Activated CD4-positive, alpha-beta T cell treated with anti-CD3 and anti-CD28 coated beads, Interleukin-10, Interleukin-2, amounts not matched to agents 100 ng/mL and 50 ng/mL, durations not matched to agents 16 hours and 8 hours (primary cell): ENCODE data around the gene KCNMA1.
"Not testable (repeated sequence)": the region's sequence is repeated elsewhere in the genome, so short reads cannot be mapped to it uniquely, and the experiment has no call there.

Experiments used
- DNase-seq: peaks from one replicate; pipeline ENCODE4 v3.0.0-alpha.2; 2020

Gene KCNMA1

GRCh38 chr10:77602913-77603533, 34.6 kb downstream of the KCNMA1 start:
- no peak for DNase-seq

DNA sequence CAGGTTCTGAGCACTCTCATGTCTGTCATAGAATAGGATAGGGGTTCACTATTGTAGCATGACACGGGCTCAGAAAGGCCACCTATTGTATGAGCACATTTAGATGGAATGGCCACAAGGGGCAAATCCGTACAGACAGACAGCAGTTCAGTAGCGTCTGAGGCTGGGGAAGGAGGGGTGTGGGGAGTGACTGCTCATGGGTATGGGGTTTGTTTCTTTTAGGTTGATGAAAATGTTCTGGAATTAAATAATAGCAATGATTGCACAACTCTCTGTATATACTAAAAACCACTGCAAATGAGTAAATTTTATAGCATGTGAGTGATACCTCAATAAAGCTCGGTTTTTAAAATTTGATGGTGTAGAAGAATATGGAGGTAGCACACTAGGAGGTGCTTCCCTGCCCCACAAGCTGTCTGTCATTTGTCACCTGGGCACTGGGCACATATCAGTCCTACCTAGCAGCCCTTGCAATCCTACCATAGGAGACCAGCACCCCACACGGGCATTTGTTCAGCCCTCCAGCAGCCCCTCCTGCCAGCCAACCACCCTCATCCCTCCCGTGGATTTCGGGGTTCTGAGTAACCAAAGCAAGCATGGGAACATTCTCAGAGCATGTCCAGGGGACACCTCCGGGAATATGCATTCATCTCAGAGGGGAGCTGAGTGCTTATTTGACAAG, 35.2 kb downstream of the KCNMA1 start:
- DNase-seq, result no peak

GRCh38 chr10:77601488-77601887, 36.1 kb downstream of the KCNMA1 start:
- no peak for DNase-seq

- no peak for DNase-seq
Measured at GRCh38 chr10:77600640-77601039, 37.0 kb downstream of the KCNMA1 start.

- no peak for DNase-seq
Measured at GRCh38 chr10:77599651-77600050, 38.0 kb downstream of the KCNMA1 start.

DNA sequence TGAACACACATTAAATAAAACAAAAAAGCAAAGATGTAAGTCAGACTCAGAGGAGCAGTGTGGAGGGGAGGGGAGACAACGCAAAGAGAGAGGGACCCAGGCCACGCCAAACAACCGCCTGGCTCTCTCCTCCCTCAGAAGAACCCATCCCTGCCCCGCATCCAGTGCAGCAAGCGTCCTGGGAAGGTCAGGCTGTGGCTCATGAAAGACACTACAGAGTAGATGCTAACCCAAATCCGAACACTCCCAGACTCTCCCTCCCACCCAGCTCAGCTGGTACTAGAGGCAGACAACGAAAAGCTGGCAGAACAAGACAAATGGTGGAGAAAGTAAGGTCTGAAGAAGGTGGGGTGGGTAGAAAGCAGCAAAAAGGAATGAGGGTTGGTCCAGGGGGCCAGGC, 39.0 kb downstream of the KCNMA1 start:
- DNase-seq, result no peak

GRCh38 chr10:77597560-77597959, 40.0 kb downstream of the KCNMA1 start:
- no peak for DNase-seq

- no peak for DNase-seq
Measured at GRCh38 chr10:77594471-77594783, 43.2 kb downstream of the KCNMA1 start.

GRCh38 chr10:77593771-77594470, 43.7 kb downstream of the KCNMA1 start:
- DNase-seq, result no peak

DNA sequence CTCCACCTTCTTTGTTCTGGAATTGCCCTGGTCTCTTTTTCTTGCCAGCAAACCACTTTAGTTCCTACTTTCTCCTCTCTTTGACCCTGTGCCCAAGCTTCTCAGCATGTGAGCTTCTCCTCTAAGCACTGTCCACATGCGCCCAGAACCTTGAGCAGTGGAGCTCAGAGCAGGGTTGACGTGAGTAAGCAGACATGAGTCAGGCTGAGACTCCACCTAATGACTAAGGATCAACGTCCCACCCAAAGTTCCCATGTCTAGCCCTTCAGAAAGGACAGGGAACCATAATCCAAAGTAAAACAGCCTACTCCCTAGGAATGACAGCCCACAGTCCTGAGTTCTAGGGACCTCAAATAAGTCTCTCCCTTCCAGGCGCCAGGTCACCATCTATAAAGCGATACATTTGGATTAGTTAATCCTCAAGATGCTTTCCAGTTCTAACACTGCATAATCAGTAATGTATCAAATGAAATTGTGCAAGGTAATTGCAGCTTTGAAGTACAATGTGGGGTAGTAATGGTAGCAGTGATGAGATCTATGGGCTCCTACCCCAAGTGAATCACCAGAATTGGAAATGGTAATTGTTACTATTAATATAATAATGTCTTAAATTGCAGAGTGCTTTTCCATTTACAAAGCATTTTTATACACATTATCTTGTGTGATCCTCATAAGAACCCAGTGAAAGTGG, 44.5 kb downstream of the KCNMA1 start:
- DNase-seq, result no peak

DNA sequence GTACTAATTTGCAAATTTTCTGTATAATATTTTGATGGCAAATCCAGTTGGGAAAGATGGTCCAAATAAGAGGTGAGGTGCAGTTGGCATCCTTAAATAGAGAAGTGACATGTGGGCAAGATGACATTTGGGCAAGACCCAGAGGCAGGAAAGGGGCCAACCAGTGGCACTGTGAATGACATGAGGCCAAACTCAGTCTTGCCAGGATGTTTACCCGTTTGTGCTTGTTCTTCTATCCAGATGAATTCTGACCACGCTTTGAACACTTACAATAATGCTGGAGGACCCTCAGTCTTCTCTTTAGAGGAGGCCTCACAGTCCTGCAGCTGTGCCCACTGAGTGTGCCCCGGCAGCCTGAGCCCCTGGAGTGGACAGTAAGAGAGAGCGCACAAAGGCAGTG, 45.1 kb downstream of the KCNMA1 start:
- no peak for DNase-seq

GRCh38 chr10:77591238-77591880, 46.2 kb downstream of the KCNMA1 start:
- no peak for DNase-seq

DNA sequence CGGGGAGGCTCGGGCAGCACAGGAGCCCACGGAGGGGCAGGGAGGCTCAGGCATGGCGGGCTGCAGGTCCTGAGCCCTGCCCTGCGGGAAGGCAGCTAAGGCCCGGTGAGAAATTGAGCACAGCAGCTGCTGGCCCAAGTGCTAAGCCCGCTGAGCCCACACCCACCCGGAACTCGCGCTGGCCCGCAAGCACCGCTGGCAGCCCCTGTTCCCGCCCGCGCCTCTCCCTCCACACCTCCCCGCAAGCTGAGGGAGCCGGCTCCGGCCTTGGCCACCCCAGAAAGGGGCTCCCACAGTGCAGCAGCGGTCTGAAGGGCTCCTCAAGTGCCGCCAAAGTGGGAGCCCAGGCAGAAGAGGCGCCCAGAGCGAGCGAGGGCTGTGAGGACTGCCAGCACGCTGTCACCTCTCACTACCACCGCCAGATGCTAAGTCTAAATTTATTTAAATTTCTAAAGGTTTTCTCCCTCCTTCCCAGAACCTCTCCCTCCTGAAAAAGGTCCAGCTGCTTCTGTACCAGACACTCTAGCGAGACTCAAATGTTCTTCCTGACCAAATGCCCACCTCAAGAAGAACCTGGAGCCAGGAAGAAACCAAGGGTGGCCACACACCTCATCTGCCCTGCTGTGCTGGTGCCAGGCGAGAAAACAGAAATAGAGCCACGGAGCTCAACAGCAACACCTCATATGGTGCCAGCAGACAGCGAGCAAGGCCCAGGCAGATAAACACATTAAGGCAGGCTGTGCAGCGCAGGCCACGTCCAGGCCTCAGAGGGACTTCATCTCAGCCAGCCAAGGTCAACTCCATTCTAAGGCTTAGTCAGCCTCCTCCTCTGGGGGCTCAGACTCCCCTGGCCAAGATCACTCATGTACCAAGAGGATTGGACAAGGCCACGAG, 47.0 kb downstream of the KCNMA1 start:
- no peak for DNase-seq

DNA sequence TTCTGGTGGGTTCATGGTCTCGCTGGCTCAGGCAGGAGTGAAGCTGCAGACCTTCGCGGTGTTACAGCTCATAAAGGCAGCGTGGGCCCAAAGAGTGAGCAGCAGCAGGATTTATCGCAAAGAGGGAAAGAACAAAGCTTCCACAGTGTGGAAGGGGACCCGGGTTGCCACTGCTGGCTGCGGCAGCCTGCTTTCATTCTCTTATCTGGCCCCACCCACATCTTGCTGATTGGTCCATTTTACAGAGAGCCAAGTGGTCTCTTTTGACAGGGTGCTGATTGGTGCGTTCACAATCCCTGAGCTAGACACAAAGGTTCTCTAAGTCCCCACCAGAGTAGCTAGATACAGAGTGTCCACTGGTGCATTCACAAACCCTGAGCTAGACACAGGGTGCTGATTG, 47.9 kb downstream of the KCNMA1 start:
- DNase-seq, result not testable (repeated sequence)

DNA sequence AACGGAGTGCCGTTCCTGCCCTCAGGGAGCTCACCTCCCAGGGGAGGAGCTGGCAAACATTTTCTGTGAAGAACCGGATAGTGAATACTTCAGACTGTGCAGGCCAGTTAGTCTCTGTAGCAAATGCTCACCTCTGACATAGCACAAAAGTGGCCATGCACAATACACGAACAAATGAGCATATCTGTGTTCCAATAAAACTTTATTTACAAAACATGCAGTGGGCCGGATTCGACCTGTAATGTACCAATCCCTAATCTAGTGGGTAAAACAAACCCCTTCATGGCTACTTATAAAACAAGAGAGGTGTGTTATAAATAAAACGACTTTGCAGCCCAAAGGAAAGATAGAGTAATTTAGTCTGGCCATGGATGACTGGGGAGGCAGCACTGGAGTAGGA, 48.7 kb downstream of the KCNMA1 start:
- DNase-seq, result no peak

- no peak for DNase-seq
Measured at GRCh38 chr10:77587416-77587790, 50.2 kb downstream of the KCNMA1 start.

GRCh38 chr10:77586719-77587415, 50.7 kb downstream of the KCNMA1 start:
- DNase-seq, result no peak

GRCh38 chr10:77584938-77585337, 52.7 kb downstream of the KCNMA1 start:
- no peak for DNase-seq

DNA sequence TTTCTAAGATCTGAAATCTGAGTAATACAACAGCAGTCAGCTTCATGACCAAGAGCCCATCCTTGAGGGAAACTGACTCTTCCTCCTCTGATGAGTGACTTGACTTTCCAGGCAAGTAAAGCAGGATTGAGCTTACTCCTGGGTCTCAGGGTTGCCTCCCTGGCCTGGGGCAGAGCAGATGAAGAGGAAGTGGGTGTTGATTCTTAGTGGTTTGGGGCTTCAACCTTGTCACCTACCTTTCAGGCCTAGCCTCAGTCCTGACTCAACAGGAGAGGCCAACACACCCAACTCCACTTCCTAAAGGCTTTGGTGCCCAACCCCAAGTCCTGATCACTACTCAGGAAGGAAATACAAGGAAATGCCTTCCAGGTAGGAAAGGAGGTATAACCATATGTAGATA, 54.1 kb downstream of the KCNMA1 start:
- peak; percentile 27 for DNase-seq

DNA sequence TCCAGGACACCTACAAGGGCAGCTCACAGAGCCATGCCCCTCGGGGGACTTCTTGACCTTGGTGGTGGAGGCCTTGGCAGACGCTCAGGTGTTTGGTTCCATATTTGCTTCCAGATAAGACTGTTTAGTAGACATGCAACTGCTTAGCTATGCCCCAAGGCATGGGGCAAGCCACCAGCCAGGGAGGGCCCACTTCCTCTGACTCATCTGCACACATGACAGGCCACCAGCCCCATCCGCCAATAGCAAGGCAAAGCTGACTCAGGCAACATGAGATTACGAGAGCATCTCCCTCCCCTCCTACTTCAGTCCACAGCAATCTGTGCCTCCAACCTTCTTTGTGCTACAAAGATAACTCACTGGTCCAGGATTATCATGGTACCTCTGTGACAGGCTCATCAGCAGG, 54.9 kb downstream of the KCNMA1 start:
- DNase-seq, result peak; percentile 63

- DNase-seq, result no peak
Measured at GRCh38 chr10:77581738-77582137, 55.9 kb downstream of the KCNMA1 start.

GRCh38 chr10:77580482-77580881, 57.1 kb downstream of the KCNMA1 start:
- no peak for DNase-seq
